ENCODE results near the gene NLGN2. TPM values are rescaled to one million over a fixed set of nuclear protein-coding genes. Genes with fewer than 3 reads are reported as not detected.

Gene NLGN2
- total RNA-seq, 1 experiment from 2014 or later = 1.9 TPM

DNA sequence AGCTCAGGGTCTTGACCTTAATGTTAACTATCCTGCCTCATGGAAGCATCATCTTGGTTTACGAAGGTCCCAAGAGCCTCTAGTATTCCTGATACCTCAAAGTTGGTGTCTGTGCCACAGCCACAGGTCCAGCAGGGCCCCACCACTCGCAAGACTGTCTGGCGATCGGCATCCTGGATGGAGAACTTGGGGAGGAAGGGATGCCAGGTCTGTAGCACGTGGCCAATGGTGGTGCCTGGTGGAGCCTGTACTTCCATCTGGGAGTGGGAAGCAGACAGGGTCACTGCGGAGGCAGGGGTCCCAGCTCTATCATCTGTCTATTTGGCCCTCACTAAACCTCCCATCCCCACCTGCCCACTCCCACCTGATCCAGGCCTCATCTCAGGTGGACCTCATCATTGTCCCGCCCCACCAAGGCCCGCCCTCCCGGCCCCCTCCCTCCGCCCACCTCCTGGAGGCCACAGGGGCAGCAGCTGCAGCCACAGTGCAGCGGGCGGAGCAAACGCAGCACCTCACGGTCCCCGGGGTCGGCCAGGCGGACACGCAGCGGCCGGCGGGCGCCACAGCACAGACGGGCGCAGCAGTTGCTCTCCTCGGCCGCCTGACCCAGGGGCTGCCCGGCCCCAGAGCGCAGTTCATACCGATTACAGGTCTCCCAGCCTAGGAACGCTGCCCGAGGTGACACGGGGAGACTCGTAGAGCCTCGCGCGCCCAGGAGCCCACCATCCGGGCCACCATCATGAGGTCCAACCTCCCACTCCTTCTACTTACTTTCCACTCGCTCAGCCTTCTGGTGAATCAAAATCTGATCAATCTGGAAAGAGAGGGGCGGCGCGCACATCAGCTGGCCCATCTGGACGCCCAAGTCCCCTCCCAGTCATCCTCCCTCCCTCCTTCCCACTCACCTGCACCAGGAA, 14.7 kb upstream of the NLGN2 start:
- no peak for DNase-seq (ENCODE audit: low read depth)

DNA sequence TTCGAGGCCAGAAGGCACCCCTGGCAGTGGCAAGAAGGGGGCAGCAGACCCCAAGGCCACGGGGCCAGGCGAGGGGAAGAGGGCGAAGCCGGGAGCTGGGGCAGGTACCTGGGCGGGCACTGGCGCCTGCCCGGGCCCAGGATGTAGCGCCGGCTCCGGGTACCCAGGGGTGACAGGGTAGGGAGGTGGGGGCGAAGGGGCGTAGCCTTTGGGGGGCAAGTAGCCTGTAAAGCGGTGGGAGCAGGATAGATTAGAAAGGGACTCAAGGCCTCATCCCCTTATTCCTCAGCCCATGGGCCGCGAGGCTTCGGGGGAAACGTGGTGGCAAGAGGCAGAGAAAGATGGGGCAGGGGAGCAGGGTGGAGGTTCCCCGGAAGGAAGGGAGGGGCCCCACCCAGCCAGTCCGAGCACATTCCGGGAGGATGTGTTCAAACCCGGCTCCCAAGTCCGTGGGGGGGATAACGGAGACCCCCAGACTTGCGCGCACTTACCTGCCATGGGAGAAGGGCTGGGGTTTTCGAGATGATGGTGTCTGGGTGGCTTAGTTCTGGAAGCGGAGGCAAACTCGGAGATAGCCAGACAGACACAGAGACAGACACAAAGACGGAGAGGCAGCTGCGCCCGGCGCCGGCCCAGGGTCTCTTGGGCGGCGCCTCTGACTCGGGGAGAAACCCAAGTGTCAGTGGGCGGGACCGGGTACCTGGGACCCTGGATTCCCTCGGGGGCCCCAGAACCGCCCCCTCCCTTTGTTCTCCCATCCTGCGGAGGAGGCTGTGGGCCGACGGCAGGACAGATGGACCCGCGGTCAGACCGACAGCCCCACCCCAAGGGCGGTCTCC, 13.8 kb upstream of the NLGN2 start:
- peak; percentile 38 for DNase-seq (ENCODE audit: low read depth)

DNA sequence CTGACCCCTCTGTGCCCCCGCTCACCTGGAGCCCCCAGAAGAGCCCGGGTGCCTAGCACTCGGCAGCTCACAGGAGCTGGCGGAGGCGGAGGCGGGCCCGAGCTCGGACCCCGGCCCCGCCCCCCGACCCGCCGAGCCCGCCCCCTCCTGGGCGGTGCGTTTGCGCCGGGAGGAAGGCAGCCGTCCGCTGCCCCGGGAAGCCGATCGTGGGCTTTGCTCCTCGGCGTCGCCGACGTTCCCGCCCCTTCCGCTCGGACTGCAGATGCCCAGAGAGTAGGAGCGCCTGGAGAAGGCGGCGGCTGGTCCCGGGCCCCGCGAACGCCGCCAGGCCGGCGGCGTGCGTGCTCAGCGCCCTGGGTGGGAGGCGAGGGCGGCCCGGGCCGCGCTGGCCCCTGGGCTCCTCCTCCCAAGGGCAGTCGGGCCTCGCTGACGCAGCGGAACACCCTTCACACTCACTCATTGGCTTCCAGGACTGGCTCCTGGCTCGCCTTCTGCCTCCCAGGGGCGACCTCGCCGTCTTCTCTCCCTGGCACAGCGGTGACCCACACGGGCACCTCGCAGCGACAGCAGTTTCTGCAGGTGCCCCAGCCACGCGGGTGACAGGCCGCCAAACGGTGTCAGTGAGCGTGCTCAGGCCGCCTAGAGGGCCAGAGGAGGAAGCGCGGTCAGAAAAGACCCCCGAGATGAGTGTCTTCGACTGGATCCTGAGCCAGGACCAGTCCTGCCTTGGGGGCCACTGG, 13.0 kb upstream of the NLGN2 start, which contains the start of gene PLSCR3:
PLSCR3 (minus strand) TSS at position 74 of the 740 bp plus-strand sequence. CDS start 415 bp downstream, outside the sequence.
- peak; percentile 95 for DNase-seq (ENCODE audit: low read depth)

DNA sequence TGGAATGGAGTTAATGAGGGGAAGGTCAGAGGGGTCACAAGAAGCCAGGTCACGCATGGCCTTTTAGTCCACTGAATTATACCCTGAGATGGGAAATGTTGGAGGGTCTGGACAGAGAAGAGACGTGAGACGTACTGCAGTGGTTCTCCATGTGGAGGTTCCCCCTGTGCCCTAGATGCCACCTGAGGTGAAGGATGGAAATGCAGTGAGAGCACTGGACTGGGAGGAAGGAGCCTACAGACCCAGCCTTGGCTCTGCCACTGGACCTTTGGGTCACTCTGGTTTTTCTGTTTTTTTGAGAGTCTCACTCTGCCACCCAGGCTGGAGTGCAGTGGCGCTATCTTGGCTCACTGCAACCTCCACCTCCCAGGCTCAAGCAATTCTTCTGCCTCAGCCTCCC, 11.5 kb upstream of the NLGN2 start:
- no peak for DNase-seq (ENCODE audit: low read depth)

DNA sequence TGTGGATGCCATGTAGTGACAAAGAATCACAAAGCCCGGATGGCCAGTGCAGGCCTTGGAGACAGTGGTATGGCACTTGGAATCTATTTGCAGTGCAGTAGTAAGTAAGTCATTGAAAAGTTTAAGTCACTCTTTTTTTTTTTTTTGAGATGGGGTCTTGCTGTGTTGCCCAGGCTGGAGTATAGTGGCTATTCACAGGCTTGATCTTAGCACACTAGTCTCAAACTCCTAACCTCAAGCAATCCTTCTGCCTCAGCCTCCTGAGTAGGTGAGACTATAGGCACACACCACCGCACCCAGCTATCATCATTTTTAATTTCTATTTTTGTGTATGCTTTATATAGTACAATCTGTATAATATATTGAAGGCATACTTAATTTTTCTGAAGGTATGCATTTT, 9.0 kb upstream of the NLGN2 start:
- no peak for DNase-seq (ENCODE audit: low read depth)

DNA sequence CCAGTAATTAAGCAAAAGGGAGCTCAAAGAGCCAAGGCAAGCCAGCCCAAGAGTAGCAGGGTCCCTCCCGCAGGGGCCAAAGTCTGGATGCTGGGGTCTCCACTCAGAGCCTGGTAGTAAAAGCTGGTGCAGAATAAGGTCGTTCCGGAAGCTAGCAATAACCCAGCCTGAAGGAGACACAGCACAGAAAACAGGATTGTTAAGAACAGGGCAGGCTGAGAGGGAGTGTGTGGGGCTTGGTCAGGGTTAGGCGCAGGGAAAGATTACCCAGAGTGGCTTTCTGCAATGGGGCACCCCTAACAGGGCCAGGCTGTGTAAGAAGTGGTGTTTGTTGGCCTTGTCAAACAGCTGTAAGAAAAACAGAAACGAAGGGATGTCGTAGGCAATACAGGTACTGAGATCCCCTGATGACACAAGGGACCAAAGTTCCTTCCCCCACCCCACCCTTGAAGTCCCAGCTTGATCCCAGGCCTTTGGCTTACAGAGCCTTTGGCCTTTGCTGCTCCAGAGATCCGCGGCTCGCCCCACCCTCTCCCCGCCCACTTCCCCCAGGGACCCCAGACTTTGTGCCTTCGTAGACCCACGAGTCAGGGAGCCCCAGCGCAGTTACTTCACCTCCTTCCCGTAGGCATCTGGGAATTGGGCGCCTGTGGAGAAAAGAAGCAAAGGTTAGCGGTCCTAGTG, 4.5 kb upstream of the NLGN2 start:
- no peak for DNase-seq (ENCODE audit: low read depth)

DNA sequence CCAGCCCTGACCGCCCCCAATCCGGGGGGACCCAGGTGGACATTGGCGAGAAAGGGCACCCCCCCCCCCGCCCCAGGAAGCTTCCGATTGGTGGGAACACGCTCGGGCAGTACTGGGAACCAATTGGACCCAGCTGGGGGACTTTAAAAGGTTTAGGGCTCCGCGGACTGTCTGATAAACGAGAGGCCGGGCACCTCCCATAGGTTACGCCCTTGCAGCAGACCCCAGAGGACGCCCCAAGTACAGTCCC, 4.0 kb upstream of the NLGN2 start:
- no peak for DNase-seq (ENCODE audit: low read depth)

DNA sequence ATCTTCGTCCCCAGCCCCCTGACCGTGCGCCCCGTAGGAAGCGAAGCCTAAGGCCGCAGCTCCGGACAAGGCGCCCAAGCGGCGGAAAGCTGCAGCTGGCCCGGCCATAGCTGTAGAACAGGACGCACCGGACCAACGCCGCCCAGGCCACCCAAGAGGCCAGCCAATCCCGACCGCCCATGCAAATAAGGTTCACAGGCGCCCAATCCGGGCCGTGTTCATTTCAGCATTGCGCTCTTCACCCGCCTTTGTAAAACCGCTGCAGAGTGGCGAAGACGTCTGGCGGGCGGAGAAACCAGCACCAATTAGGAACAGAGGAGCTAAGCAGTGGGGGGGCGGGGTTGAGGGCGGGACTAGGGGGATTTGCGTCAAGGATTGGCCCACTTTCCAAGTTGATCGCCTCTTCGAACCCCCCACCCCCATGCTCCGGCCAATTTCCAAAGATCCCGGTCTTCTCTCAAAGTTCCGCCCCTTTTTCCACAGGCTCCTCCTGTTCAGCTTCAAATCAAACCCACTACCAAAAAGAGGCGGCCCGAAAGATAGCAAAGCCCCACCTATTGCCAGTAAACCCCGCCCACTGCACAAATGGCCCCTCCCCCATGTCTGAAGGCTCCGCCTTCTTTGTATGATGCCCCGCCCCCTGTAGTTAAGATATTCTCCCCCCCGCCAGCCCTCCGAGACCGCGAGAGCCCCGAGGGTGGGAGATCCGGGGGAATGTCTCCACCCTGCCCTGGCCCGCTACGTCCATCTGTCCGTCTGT, 3.5 kb upstream of the NLGN2 start, which contains the start of gene TMEM256:
TMEM256 (minus strand) TSS at position 121 of the 760 bp plus-strand sequence; CDS start at position 108, 13 bp downstream.
- DNase-seq (ENCODE audit: low read depth) = peak; percentile 100

DNA sequence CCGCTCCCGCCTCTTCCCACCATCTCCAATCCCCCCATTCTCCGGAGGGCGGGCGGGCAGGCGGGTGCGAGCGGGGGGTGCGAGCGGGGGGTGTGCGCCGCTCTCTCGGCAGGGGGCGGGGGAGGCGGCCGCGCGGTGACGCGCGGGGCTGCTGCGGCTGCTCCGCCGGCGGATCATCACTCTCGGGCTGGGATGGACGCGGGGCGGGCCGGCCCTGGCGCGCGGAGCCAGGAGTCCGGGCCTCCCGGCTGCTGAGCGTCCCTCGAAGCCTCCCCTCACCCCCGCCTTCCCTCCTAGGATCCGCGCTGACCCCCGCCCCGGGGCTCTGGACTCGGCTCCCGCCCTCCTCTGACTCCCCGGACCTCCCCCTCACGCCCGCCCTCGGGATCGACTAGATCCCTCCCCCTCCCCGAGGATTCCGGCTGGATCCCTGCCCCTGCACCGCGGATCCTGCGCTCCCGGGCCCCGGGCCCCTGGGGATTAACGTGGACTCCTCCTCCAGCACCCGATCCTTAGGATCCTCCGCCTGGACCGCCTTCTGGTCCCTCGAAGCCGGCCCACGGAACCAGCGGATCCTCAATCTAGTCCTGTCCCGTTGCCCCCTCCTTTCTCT, 2.8 kb upstream of the NLGN2 start:
- peak; percentile 40 for DNase-seq (ENCODE audit: low read depth)

DNA sequence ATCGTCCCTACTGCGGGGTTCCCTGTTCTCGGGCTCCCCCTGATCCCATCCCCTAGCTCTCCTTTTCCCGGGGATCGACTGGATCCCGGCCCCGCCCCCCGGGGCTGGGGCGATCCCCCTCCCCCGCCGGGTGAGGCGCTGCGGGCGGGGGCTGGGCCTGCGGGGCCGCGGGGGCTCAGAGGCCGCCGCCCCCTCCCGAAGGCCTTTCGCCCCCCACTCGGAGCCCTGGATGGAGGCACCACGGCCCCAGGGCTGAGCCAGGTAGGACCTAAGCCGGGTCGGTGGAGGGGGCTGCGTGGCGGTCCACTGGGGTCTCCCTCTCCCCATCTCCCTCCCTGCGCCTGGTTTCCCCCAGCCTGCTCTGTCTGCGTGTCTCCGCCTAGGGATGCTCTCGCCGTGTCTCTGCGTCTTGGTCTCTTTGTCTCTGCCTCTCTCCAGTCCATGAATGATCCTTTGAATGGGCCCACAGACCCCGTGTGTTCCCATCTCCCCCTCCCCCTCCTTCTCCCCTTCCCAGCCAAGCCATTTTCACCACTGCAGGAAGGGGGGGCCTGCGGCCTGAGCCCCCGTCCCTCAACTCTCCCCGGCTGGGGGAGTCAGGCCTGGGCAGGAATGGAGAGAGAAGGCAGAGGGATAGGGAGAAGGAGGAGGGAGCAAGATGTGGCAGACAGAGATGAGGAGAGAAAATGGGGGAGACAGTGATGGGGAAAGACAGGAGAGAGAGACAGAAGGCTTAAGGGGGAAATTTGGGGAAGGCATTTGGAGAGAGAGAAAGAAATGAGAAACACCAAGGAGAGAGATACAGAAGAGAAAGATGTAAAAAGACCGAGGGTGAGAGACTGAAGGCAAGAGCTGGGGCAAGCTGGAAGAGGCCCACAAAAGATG, 2.1 kb upstream of the NLGN2 start:
- DNase-seq (ENCODE audit: low read depth) = peak; percentile 22

DNA sequence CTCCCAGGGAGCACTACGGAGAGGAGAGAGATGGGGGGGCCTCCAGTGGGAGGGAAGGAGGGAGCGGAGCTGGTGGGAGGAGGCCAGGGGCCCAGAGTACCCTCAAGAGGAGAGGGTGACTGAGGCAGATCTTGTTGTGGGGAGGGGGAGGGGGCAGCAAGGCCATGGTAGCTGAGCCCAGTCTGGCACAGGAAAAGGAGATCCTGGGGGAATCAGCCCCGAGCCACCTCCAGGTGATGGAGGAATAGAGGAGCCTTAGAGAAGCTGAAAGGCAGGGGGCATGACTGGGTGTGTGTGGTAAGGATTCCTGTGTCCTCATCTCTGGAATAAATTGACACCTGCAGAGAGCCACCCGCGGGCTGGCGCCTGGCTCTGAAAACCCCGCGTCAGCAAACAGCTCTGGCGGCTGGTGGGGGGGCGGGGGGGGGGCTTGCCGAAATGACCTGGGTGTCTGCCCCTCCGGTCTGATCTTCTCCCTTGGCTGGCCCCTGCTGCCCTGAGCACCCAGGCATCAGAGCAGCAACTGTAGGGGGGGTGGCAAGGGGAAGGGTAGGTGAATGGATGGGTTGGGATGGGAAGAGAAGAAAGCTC, 1.3 kb upstream of the NLGN2 start:
- DNase-seq (ENCODE audit: low read depth) = no peak

DNA sequence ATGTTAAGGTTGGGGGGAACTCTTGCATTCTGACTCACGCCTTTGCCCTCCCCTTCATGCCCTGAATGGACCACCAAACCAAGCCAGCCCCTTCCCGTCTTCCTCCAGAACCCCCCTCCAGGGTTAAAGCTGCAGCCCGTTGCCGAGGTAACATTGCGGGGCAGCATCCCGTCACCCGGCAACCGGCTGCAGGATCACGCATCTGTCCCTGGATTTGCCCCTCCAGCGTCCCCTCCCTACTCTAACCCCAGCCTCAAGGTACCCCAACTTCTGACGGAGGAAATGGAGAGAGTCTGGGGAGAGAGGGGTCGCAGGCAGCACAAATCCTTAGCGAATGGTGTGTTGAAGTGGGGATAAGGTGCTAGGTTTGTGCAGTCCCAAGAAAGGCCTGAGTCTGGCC, 563 bp upstream of the NLGN2 start:
- no peak for DNase-seq (ENCODE audit: low read depth)

DNA sequence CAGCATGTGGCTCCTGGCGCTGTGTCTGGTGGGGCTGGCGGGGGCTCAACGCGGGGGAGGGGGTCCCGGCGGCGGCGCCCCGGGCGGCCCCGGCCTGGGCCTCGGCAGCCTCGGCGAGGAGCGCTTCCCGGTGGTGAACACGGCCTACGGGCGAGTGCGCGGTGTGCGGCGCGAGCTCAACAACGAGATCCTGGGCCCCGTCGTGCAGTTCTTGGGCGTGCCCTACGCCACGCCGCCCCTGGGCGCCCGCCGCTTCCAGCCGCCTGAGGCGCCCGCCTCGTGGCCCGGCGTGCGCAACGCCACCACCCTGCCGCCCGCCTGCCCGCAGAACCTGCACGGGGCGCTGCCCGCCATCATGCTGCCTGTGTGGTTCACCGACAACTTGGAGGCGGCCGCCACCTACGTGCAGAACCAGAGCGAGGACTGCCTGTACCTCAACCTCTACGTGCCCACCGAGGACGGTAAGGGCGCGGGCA, 645 bp downstream of the NLGN2 start:
- no peak for DNase-seq (ENCODE audit: low read depth)

DNA sequence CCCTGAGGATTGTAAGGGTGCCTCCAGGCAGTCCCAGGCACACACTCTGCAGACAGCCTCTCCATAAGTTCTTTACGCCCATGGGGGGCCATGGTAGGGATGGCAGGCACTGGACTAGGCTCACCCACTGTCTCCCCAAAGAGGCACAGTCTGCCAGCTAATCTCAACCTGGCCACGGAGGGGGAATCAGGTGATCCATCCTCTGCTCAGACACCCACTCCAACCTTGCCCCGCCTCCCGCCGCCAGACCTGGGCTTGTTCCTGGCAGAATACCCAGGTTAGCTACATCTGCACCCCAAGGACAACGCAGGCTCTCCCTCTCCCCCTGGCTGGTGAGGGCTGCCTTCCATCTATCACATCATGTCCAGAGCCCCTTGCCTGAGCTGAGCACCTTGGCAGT, 1.2 kb downstream of the NLGN2 start:
- no peak for DNase-seq (ENCODE audit: low read depth)

DNA sequence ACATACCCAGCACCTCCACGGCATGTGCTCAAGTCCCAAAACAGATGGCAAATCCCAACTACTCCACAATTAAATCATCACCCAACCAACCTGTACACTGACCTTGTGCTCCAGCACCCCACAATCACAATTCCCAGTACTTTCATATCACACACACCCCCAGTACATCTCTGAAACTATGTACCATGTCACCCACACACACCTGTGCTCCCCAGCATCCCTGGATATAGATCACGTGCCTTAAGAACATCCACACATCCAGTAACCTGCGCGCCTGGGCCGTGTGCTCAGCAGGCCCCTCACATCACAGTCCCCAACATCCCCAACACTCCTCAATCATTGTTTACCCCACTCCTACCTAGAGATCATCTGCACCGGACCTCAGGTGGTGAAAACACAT, 2.1 kb downstream of the NLGN2 start:
- DNase-seq (ENCODE audit: low read depth) = no peak

DNA sequence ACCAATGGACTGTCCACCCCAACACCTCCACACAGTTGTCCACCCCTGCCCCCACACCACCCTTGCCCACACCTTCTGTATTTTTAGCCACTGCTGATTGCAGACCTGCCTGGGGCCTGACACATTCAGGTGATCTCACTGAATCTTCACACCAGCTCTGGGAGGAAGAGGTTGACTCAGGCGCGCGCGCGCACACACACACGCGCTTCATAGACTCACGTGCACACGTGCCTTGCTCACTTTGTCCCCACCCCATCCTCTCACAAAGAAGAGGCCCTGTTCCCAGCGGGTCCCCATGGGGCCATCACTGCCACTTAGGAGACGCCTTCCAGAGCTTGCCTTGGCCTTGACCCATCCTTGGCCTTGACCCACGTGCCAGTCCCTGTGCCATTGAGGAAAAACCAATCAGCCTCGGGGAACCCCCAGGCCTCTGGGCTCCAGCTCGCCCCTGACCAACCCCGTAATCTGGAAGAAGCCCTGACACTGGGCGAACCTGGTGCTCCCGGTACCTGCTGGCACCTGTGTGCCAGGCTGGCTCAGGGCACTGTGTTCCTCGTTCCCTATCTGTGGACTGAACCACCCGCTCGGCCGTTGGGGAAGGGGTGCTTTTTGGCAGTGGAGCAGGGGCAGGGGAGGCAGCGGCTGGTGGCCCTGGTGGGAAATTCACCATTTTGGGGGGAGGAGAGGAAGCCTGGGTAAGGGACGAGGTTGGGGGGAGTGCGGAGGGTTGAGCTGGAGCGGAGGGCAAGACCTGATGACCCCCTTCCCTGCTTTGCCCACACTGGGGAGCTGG, 3.2 kb downstream of the NLGN2 start:
- DNase-seq (ENCODE audit: low read depth) = no peak

DNA sequence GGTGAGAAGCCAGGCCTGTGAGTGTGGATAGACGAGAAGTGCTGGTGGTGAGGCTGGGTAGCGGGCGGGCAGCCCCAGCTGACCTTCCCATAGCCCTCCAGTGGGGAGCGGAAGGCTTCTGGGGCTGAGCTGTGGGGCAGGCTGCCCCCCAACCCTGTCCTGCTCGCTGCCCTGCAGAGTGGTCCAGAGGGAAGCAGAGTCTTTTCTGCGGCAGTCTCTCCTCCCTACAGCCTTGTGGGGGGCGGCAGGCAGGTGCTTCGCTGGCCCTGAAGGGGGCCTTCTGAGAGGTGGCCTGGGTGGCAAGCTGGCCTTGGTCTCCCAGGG, 3.7 kb downstream of the NLGN2 start:
- no peak for DNase-seq (ENCODE audit: low read depth)

DNA sequence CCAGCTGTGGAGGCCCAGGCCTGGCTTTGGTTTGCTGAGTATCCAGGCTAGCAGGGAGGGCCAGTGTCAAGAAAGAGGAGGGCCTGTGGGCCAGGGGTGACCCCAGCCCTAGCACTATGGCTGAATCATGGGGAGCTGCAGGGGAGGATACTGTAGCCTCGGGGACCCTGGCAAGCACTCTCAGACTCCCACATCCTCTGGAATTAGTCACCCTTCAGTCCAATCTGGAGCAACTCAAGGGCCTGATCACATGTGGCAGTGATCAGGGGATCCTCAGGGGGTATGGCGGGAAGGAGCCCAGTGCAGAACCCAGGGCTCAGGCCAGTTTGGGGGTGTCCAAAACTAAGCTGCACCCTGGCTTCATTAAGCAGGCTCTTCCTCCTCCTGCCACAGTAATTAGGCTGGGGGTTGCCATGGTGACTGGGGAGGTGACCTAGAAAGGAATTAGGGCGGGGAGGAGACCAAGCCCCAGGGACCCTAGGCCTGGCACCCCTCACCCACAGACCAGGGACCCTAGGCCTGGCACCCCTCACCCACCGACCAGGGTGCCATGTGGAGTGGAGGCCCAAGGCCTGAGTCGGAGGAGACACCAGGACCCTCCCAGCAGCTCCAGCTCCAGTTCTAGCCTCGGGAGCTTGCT, 5.8 kb downstream of the NLGN2 start:
- peak; percentile 79 for DNase-seq (ENCODE audit: low read depth)

All from Daoy (cell line).